Left renal cortex interstitium (tissue), 4 donors: ENCODE data around the gene C10orf90. TPM values are rescaled to one million over a fixed set of nuclear protein-coding genes. Genes with fewer than 3 reads are reported as not detected.

Experiments used
- DNase-seq, 4 donors: peaks; one replicate each; pipeline ENCODE4 v3.0.0-alpha.2; 2013; ENCODE audit warnings: low read depth in 4 of 4, low spot score in 2 of 4, missing footprints in 1 of 4
- polyA plus RNA-seq, 4 donors: library from polyadenylated mRNA; unstranded; fragments of 120-200 nt; gene quantifications; one replicate each; pipeline ENCODE4 v1.2.1, GENCODE V29; 2013; ENCODE audit not compliant: insufficient read length in 4 of 4

Gene C10orf90
- polyA plus RNA-seq, 4 donors: 0.39 to 0.88 (median 0.53) TPM

GRCh38 chr10:126639084-126639483 lies 31.4 kb downstream of the C10orf90 start:
- no peak for DNase-seq

GRCh38 chr10:126638542-126638941 lies 32.0 kb downstream of the C10orf90 start:
- no peak for DNase-seq

- no peak for DNase-seq
These were observed 33.0 kb downstream of the C10orf90 start for GRCh38 chr10:126637501-126637900.

GRCh38 chr10:126634911-126635310 lies 35.6 kb downstream of the C10orf90 start:
- DNase-seq: peak in 2 of 4 donors; percentile 10 to 24

- no peak for DNase-seq
These were observed 36.1 kb downstream of the C10orf90 start for GRCh38 chr10:126634347-126634746.

- DNase-seq: no peak
These were observed 37.8 kb downstream of the C10orf90 start for GRCh38 chr10:126632705-126633104.

GRCh38 chr10:126629925-126630624 lies 40.4 kb downstream of the C10orf90 start:
- no peak for DNase-seq

GRCh38 chr10:126628746-126629145 lies 41.7 kb downstream of the C10orf90 start:
- no peak for DNase-seq

GRCh38 chr10:126621846-126622245 lies 48.6 kb downstream of the C10orf90 start:
- no peak for DNase-seq

GRCh38 chr10:126618466-126618865 lies 52.0 kb downstream of the C10orf90 start:
- DNase-seq: no peak

- no peak for DNase-seq
These were observed 52.8 kb downstream of the C10orf90 start for GRCh38 chr10:126617733-126618132.

GRCh38 chr10:126617208-126617607 lies 53.3 kb downstream of the C10orf90 start:
- no peak for DNase-seq

GRCh38 chr10:126616737-126617136 lies 53.8 kb downstream of the C10orf90 start:
- DNase-seq: no peak

- DNase-seq: peak in 1 of 4 donors; percentile 39
These were observed 59.2 kb downstream of the C10orf90 start for GRCh38 chr10:126611303-126611702.

- DNase-seq: no peak
These were observed 60.9 kb downstream of the C10orf90 start for GRCh38 chr10:126609566-126609965.

- DNase-seq: no peak
These were observed 70.4 kb downstream of the C10orf90 start for GRCh38 chr10:126599949-126600682.

GRCh38 chr10:126598009-126598408 lies 72.5 kb downstream of the C10orf90 start:
- peak in 1 of 4 donors; percentile 2 for DNase-seq

- no peak for DNase-seq
These were observed 73.3 kb downstream of the C10orf90 start for GRCh38 chr10:126597211-126597610.

GRCh38 chr10:126596472-126597016 lies 73.9 kb downstream of the C10orf90 start:
- DNase-seq: no peak

- DNase-seq: no peak
These were observed 75.3 kb downstream of the C10orf90 start for GRCh38 chr10:126595160-126595559.

GRCh38 chr10:126593968-126594701 lies 76.4 kb downstream of the C10orf90 start:
- DNase-seq: no peak
